Heart left ventricle (tissue), 13 donors: ENCODE measurements around the gene P2RX1.

Experiments
- CTCF ChIP-seq, 12 donors: fragments of 200-600 bp; sonication (generic) in 4 of 12; IDR thresholded peaks; one replicate each; pipeline versions ENCODE4 v1.5.0 to v1.8.0; 2018 to 2022; ENCODE audit warnings: antibody characterized with exemption in 12 of 12, mild to moderate bottlenecking in 5 of 12
- POLR2A ChIP-seq, 2 donors: fragments of 450-650 bp; IDR thresholded peaks; one replicate each; pipeline ENCODE4 v1.6.1; 2017; ENCODE audit warnings: antibody characterized with exemption in 2 of 2, mild to moderate bottlenecking in 2 of 2, moderate library complexity in 2 of 2
- donor health status: ischemic (EF 13 %, LVEDD 7.1; RV severe dilation, severe dysfunction).
- donor health status: DM: no; HTN: yes; CAD: no.
- donor health status: DM: no; HTN: no; CAD: no.
- donor health status: ischemic (EF 25% LVEDD 6.9; RV normal size, moderate dysfunction).
- donor health status: ischemic (EF 25% LVEDD 5.7; RV mildly dilated, moderate dysfunction).
- donor health status: ischemic (EF 35%, LVEDD 5.7; RV mildly dilated, moderate dysfunction).
- donor health status: nonischemic (EF 11% LVEDD 7.7; RV severe dilation, severe dysfunction).
- donor health status: DM: yes; HTN: yes; CAD: no.
- donor health status: PGD.
- donor health status: ischemic (EF 29% LVEDD 5.4; RV normal size, mild dysfunction).
- donor health status: nonischemic (EF 23%, LVEDD 6.1; RV moderate dilation, normal function).

- TF ChIP-seq CTCF (IDR thresholded peaks at IDR 0.05), result no peak
- no peak for TF ChIP-seq POLR2A (IDR thresholded peaks at IDR 0.05)
Measured at GRCh38 chr17:3885970-3886369, 30.3 kb downstream of the P2RX1 start.
